Trophoblast cell (in vitro differentiated cells and primary cell): ENCODE data around the gene MYADML2.
A peak's percentile ranks its signal among the peaks of the same experiment; 100 is the strongest.

Experiments
- DNase-seq, 2 donors: peaks; one replicate each; pipeline ENCODE4 v3.0.0-alpha.2; 2016
- H2AFZ ChIP-seq: 2 replicates; pipeline ENCODE4 v1.6.1; 2013; ENCODE audit warnings: low read length, moderate library complexity, mild to moderate bottlenecking; ENCODE audit not compliant: insufficient read depth, poor library complexity
- H2AK5ac ChIP-seq: 2 replicates; pipeline ENCODE4 v1.6.1; 2013; ENCODE audit warnings: mild to moderate bottlenecking, low read length
- H2BK120ac ChIP-seq: 2 replicates; pipeline ENCODE4 v1.6.1; 2013; ENCODE audit warnings: low read length, mild to moderate bottlenecking, moderate library complexity; ENCODE audit not compliant: insufficient read depth, poor library complexity
- H2BK12ac ChIP-seq: 2 replicates; pipeline ENCODE4 v1.6.1; 2013; ENCODE audit warnings: mild to moderate bottlenecking, low read length, moderate library complexity
- H2BK5ac ChIP-seq: 2 replicates; pipeline ENCODE4 v1.6.1; 2013; ENCODE audit warnings: low read length, low read depth, moderate library complexity, mild to moderate bottlenecking; ENCODE audit not compliant: poor library complexity
- H3K14ac ChIP-seq: 2 replicates; pipeline ENCODE4 v1.6.1; 2013; ENCODE audit warnings: mild to moderate bottlenecking, low read length
- H3K18ac ChIP-seq: 2 replicates; pipeline ENCODE4 v1.6.1; 2013; ENCODE audit warnings: mild to moderate bottlenecking, low read length
- H3K23ac ChIP-seq: 2 replicates; pipeline ENCODE4 v1.6.1; 2013; ENCODE audit warnings: low read length
- H3K27ac ChIP-seq: 2 replicates; pipeline ENCODE4 v1.5.1; 2013; ENCODE audit warnings: low read depth, mild to moderate bottlenecking, inconsistent platforms, low read length, moderate library complexity
- H3K27me3 ChIP-seq: 2 replicates; pipeline ENCODE4 v1.6.1; 2013; ENCODE audit warnings: inconsistent platforms, mild to moderate bottlenecking, low read length, moderate library complexity; ENCODE audit not compliant: insufficient read depth
- H3K36me3 ChIP-seq, 2 experiments: 1 replicate in 1 of 2; 2 replicates in 1 of 2; pipeline ENCODE4 v1.6.1; 2013; ENCODE audit warnings: low read length in 2 of 2, mild to moderate bottlenecking in 2 of 2, moderate library complexity in 1 of 2; ENCODE audit not compliant: insufficient read depth in 2 of 2, control insufficient read depth in 1 of 2
- H3K4ac ChIP-seq: 2 replicates; pipeline ENCODE4 v1.6.1; 2013; ENCODE audit warnings: low read depth, mild to moderate bottlenecking, low read length, moderate library complexity
- H3K4me1 ChIP-seq, 2 experiments: 1 replicate in 1 of 2; 2 replicates in 1 of 2; pipeline ENCODE4 v1.6.1; 2013; ENCODE audit warnings: low read length in 2 of 2, mild to moderate bottlenecking in 2 of 2, moderate library complexity in 1 of 2; ENCODE audit not compliant: insufficient read depth in 2 of 2, control insufficient read depth in 1 of 2
- H3K4me2 ChIP-seq: 2 replicates; pipeline ENCODE4 v1.6.1; 2013; ENCODE audit warnings: inconsistent platforms, mild to moderate bottlenecking, low read length, moderate library complexity
- H3K4me3 ChIP-seq: 2 replicates; pipeline ENCODE4 v1.5.1; 2013; ENCODE audit warnings: mild to moderate bottlenecking, low read depth, low read length, inconsistent platforms
- H3K79me1 ChIP-seq: one replicate; pipeline ENCODE4 v1.6.1; 2013; ENCODE audit warnings: low read length
- H3K79me2 ChIP-seq: 2 replicates; pipeline ENCODE4 v1.6.1; 2013; ENCODE audit warnings: low read length, mild to moderate bottlenecking; ENCODE audit not compliant: control insufficient read depth, insufficient read depth, poor library complexity
- H3K9ac ChIP-seq: 2 replicates; pipeline ENCODE4 v1.6.1; 2013; ENCODE audit warnings: mild to moderate bottlenecking, low read length
- H3K9me3 ChIP-seq: 2 replicates; pipeline ENCODE4 v1.6.1; 2013; ENCODE audit warnings: low read depth, mild to moderate bottlenecking, control low read depth, inconsistent platforms, low read length; ENCODE audit not compliant: insufficient read depth
- H4K12ac ChIP-seq: 2 replicates; pipeline ENCODE4 v1.6.1; 2013; ENCODE audit warnings: low read depth, mild to moderate bottlenecking, low read length, moderate library complexity
- H4K8ac ChIP-seq: 2 replicates; pipeline ENCODE4 v1.6.1; 2013; ENCODE audit warnings: low read depth, mild to moderate bottlenecking, low read length, moderate library complexity
- H4K91ac ChIP-seq: one replicate; pipeline ENCODE4 v1.6.1; 2013; ENCODE audit warnings: low read depth, mild to moderate bottlenecking, low read length, moderate library complexity
- WGBS: extraction: QIAGEN DNeasy Blood & Tissue Kit; methylation state at CpG from one replicate; pipeline ENCODE4 v1.1.7; 2013; ENCODE audit warnings: missing lambda C conversion rate; ENCODE audit not compliant: insufficient read length, insufficient coverage; ENCODE audit errors: extremely low coverage; 5-methylcytosine and 5-hydroxymethylcytosine counted together

The MYADML2 gene

DNA sequence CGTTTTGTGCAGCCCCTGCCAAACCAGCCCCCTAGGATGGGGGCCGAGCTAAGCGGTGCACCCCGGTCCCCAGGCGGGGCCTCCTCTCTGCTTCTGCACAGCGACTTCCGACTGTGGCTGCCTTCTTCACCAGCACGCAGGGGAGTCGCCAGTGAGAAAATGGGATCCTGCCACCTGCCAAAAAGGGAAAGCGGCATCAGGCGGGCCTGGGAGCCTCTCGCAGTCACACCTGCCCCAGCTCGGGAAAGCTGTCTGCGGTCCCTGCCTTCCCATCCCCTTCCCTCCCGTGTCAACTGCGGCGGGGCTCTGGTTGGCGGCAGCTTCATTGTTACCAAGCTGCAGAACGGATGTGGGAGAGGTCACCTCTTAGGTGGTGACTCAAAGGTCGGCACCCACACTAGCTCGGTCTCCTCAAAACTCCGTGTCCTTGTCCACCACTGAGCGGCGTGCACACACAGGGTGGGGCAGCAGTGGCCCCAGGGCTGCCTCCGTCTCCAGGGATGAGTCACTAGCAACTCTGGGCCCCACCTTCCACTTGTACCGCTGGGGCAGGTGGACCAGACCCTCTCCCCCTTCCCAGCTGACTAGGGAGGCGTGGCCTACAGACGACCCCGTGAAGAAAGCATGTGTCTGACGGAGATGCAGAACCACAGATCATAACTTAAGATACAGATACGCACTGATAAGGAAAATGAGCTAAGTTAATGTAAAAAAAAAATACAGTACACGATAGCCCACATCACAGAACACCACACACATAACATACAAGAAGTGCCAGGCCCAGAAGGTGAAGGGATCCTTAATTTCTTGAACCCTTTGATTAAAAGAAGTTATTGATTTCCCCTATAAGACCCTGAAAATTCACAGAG, 34.4 kb downstream of the MYADML2 start:
- no peak overlapping the region for H2BK5ac ChIP-seq
- H3K79me2 ChIP-seq: peaks cover 7% of the 10 kb centered on the region
- H3K18ac ChIP-seq: no peak overlapping the region
- peaks cover 6 to 9% of the 10 kb centered on the region in 2 experiments for H3K4me1 ChIP-seq
- peak in 1 of 2 donors; percentile 27 for DNase-seq
- H2AFZ ChIP-seq: no peak overlapping the region
- no peak overlapping the region for H3K4me3 ChIP-seq
- H2BK120ac ChIP-seq: no peak overlapping the region
- H3K4me2 ChIP-seq: no peak overlapping the region
- H4K12ac ChIP-seq: no peak overlapping the region
- no peak overlapping the region for H2BK12ac ChIP-seq
- no peaks in the 10 kb centered on the region for H3K9me3 ChIP-seq
- no peak overlapping the region for H3K9ac ChIP-seq
- H3K79me1 ChIP-seq: peaks cover 7% of the 10 kb centered on the region
- no peaks in the 10 kb centered on the region for H3K27me3 ChIP-seq
- H4K91ac ChIP-seq: no peak overlapping the region
- no peak overlapping the region for H3K23ac ChIP-seq
- no peak overlapping the region for H2AK5ac ChIP-seq
- no peak overlapping the region for H3K14ac ChIP-seq
- H4K8ac ChIP-seq: no peak overlapping the region
- H3K36me3 ChIP-seq: peaks cover 58 to 59% of the 10 kb centered on the region in 2 experiments
- no peak overlapping the region for H3K27ac ChIP-seq
- WGBS: no CpG with 5 or more reads among the region's 32 CpGs
- no peak overlapping the region for H3K4ac ChIP-seq

DNA sequence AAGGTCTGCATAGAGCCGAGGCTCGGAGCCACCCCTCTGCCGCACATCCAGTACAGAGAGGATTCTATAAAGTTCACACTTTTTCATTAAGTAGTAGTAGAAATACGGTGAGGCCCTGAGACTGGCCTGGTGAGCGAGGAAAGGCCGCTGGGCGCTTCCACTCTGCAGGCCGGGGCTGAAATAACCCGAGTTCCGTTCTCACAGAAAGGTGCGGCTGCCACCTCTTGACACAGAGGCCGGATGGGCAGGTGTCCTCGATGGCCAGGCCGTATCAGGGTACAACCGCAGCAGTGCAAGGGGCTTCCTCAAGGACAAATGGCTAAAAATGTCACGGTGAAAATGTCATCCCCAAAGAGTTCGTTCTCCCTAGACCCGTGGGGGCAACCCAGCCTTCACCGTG, 35.1 kb downstream of the MYADML2 start:
- peaks cover 65 to 66% of the 10 kb centered on the region in 2 experiments for H3K36me3 ChIP-seq
- H3K4me1 ChIP-seq: peaks cover 6% of the 10 kb centered on the region in 2 experiments
- no peak overlapping the region for H2BK120ac ChIP-seq
- H2AFZ ChIP-seq: no peak overlapping the region
- WGBS: no CpG with 5 or more reads among the region's 19 CpGs
- no peak for DNase-seq
- no peak overlapping the region for H3K18ac ChIP-seq
- no peak overlapping the region for H2AK5ac ChIP-seq
- H4K91ac ChIP-seq: no peak overlapping the region
- no peaks in the 10 kb centered on the region for H3K9me3 ChIP-seq
- H3K4me3 ChIP-seq: no peak overlapping the region
- H3K4me2 ChIP-seq: peak overlapping the region; percentile 57
- H4K12ac ChIP-seq: no peak overlapping the region
- no peak overlapping the region for H2BK12ac ChIP-seq
- H3K27ac ChIP-seq: no peak overlapping the region
- no peak overlapping the region for H2BK5ac ChIP-seq
- H3K14ac ChIP-seq: no peak overlapping the region
- peaks cover 3% of the 10 kb centered on the region for H3K79me1 ChIP-seq
- peaks cover 4% of the 10 kb centered on the region for H3K79me2 ChIP-seq
- H3K9ac ChIP-seq: no peak overlapping the region
- H4K8ac ChIP-seq: no peak overlapping the region
- H3K23ac ChIP-seq: no peak overlapping the region
- no peak overlapping the region for H3K4ac ChIP-seq
- no peaks in the 10 kb centered on the region for H3K27me3 ChIP-seq

- Histone ChIP-seq H3K27me3 (no peaks in the 10 kb centered on the region), H3K79me1 (peaks cover 3% of the 10 kb centered on the region), H4K91ac (peak within 1 kb of the TSS; percentile 67), H4K8ac (peak within 1 kb of the TSS; percentile 43), H3K23ac (no peak within 1 kb of the TSS), H3K27ac (peak within 1 kb of the TSS; percentile 48), H3K36me3 (peaks cover 70 to 71% of the 10 kb centered on the region in 2 experiments), H3K18ac (peak within 1 kb of the TSS; percentile 76), H2BK5ac (peak within 1 kb of the TSS; percentile 46), H3K9ac (peak within 1 kb of the TSS; percentile 79), H2BK12ac (no peak within 1 kb of the TSS), H3K79me2 (peaks cover 4% of the 10 kb centered on the region), H2BK120ac (peak within 1 kb of the TSS; percentile 59), H3K4me3 (peak within 1 kb of the TSS; percentile 94), H3K9me3 (no peaks in the 10 kb centered on the region), H2AFZ (peak within 1 kb of the TSS; percentile 54), H3K4me2 (peak within 1 kb of the TSS; percentile 95), H2AK5ac (peak within 1 kb of the TSS; percentile 69), H3K4ac (peak within 1 kb of the TSS; percentile 11), H4K12ac (peak within 1 kb of the TSS; percentile 32), H3K4me1 (peaks cover 6% of the 10 kb centered on the region in 2 experiments), H3K14ac (peak within 1 kb of the TSS; percentile 72)
- no CpG with 5 or more reads among the region's 84 CpGs for WGBS
- DNase-seq: peak; percentile 88 to 93
Measured at GRCh38 chr17:81911277-81911961, 35.6 kb downstream of the MYADML2 start, which contains the start of gene PCYT2. PCYT2 (minus strand) TSS chr17:81911399; CDS start chr17:81911355, 44 bp downstream.

- Histone ChIP-seq H3K4me2 (peak overlapping the region; percentile 95), H2BK5ac (peak overlapping the region; percentile 46), H2BK12ac (no peak overlapping the region), H2AFZ (peak overlapping the region; percentile 54), H4K12ac (peak overlapping the region; percentile 32), H3K36me3 (peaks cover 74 to 75% of the 10 kb centered on the region in 2 experiments), H3K23ac (no peak overlapping the region), H3K4me1 (peaks cover 6% of the 10 kb centered on the region in 2 experiments), H3K27me3 (no peaks in the 10 kb centered on the region), H4K8ac (peak overlapping the region; percentile 43), H3K9ac (peak overlapping the region; percentile 79), H3K79me1 (peaks cover 3% of the 10 kb centered on the region), H3K9me3 (no peaks in the 10 kb centered on the region), H3K27ac (peak overlapping the region; percentile 48), H3K18ac (peak overlapping the region; percentile 76), H3K79me2 (peaks cover 4% of the 10 kb centered on the region), H2BK120ac (peak overlapping the region; percentile 59), H4K91ac (peak overlapping the region; percentile 67), H3K4me3 (peak overlapping the region; percentile 94), H3K4ac (no peak overlapping the region), H3K14ac (peak overlapping the region; percentile 72), H2AK5ac (peak overlapping the region; percentile 69)
- WGBS: no CpG with 5 or more reads among the region's 55 CpGs
- no peak for DNase-seq
Measured at GRCh38 chr17:81910840-81911276, 36.2 kb downstream of the MYADML2 start.
